SK-N-MC (cell line): ENCODE data around the gene KDM6A.

Source experiments
- EZH2 ChIP-seq: fragments of 200-600 bp; sonication (generic); IDR thresholded peaks from one replicate; pipeline ENCODE4 v1.6.1; 2017; ENCODE audit warnings: antibody characterized with exemption
- FOXP2 ChIP-seq: optimal IDR thresholded peaks from 2 replicates; pipeline ENCODE3; 2011; ENCODE audit warnings: mild to moderate bottlenecking, moderate library complexity; ENCODE audit not compliant: insufficient read depth; ENCODE audit errors: extremely low read length, control extremely low read depth
- POLR2AphosphoS5 ChIP-seq: IDR thresholded peaks from 2 replicates; pipeline ENCODE4 v1.6.1; 2012; ENCODE audit warnings: mild to moderate bottlenecking, low read depth, low read length, borderline replicate concordance

- no peak for TF ChIP-seq POLR2AphosphoS5
- no peak for TF ChIP-seq EZH2
- no peak for TF ChIP-seq FOXP2
Observed at GRCh38 chrX:45150821-45151220, 277.8 kb downstream of the KDM6A start.
